HEK293 (cell line): ENCODE results near the gene FRMD4A.

Experiments used
- CTCF ChIA-PET: fragments of 350-600 bp; formaldehyde crosslinking; extraction: SDS; loops from one replicate; lab custom pipeline; 2021; ENCODE audit warnings: antibody characterized with exemption; lab: Yijun Ruan, JAX
- POLR2A ChIA-PET: fragments of 300-600 bp; formaldehyde crosslinking; extraction: SDS; loops from one replicate; lab custom pipeline; 2020; ENCODE audit warnings: antibody characterized with exemption, inconsistent platforms; lab: Yijun Ruan, JAX
- H3K27ac ChIP-seq: fragments of 200-500 bp; sonication (Bioruptor generic); 2 replicates; pipeline ENCODE4 v1.5.1; 2014; ENCODE audit warnings: low read depth, low read length, control low read depth, inconsistent platforms; ENCODE audit errors: extremely low read depth
- H3K36me3 ChIP-seq, 2 experiments: fragments of 200-500 bp in 1 of 2; sonication (Bioruptor generic) in 1 of 2; 1 replicate in 1 of 2; 2 replicates in 1 of 2; pipeline ENCODE4 v1.5.1; 2014 to 2017; ENCODE audit warnings: inconsistent platforms in 2 of 2, low read length in 2 of 2; ENCODE audit not compliant: control insufficient read depth in 2 of 2, insufficient read depth in 1 of 2
- H3K4me1 ChIP-seq: fragments of 200-500 bp; sonication (Bioruptor generic); 2 replicates; pipeline ENCODE4 v1.5.1; 2014; ENCODE audit warnings: mild to moderate bottlenecking, low read length, inconsistent platforms; ENCODE audit not compliant: control insufficient read depth, insufficient read depth
- H3K4me3 ChIP-seq: 2 replicates; pipeline ENCODE4 v1.5.1; 2011; ENCODE audit warnings: low read depth, mild to moderate bottlenecking, control low read depth, low read length, moderate library complexity
- H3K9me3 ChIP-seq: fragments of 200-500 bp; sonication (Bioruptor generic); 2 replicates; pipeline ENCODE4 v1.5.1; 2014; ENCODE audit warnings: low read depth, low read length, inconsistent platforms; ENCODE audit not compliant: control insufficient read depth, insufficient read depth
- ATF2 ChIP-seq: fragments of 450-650 bp; formaldehyde crosslinking; IDR thresholded peaks from 2 replicates; pipeline ENCODE4 v1.5.1; 2016; ENCODE audit warnings: missing biosample characterization, missing genetic modification characterization, low read depth
- BCL11B ChIP-seq: fragments of 450-650 bp; formaldehyde crosslinking; IDR thresholded peaks from 2 replicates; pipeline ENCODE4 v1.5.1; 2016; ENCODE audit warnings: low read depth, missing biosample characterization, missing genetic modification characterization
- HOXD13 ChIP-seq: sonication (generic); formaldehyde crosslinking; IDR thresholded peaks from 2 replicates; pipeline ENCODE4 v1.8.0; 2022; ENCODE audit warnings: missing genetic modification reagents, borderline replicate concordance
- KLF7 ChIP-seq: fragments of 450-650 bp; formaldehyde crosslinking; IDR thresholded peaks from 2 replicates; pipeline ENCODE4 v1.5.1; 2016; ENCODE audit warnings: missing biosample characterization, missing genetic modification characterization, borderline replicate concordance
- PRDM1 ChIP-seq: fragments of 450-650 bp; formaldehyde crosslinking; IDR thresholded peaks from 2 replicates; pipeline ENCODE4; 2016; ENCODE audit warnings: missing biosample characterization, missing genetic modification characterization
- PRDM4 ChIP-seq: fragments of 450-650 bp; formaldehyde crosslinking; IDR thresholded peaks from 2 replicates; pipeline ENCODE4 v1.5.1; 2017; ENCODE audit warnings: missing biosample characterization, missing genetic modification characterization
- SALL2 ChIP-seq: fragments of 450-650 bp; formaldehyde crosslinking; IDR thresholded peaks from 2 replicates; pipeline ENCODE4 v1.5.0; 2017; ENCODE audit warnings: missing biosample characterization, mild to moderate bottlenecking, missing genetic modification characterization, borderline replicate concordance
- TRIM28 ChIP-seq: IDR thresholded peaks from 2 replicates; pipeline ENCODE4 v1.6.1; 2011; ENCODE audit warnings: low read length, control low read depth, borderline replicate concordance
- ZBTB21 ChIP-seq: fragments of 450-650 bp; formaldehyde crosslinking; IDR thresholded peaks from 2 replicates; pipeline ENCODE4 v1.5.1; 2017; ENCODE audit warnings: missing biosample characterization, missing genetic modification characterization
- ZIC2 ChIP-seq: fragments of 450-650 bp; formaldehyde crosslinking; IDR thresholded peaks from 2 replicates; pipeline ENCODE4 v1.5.1; 2016; ENCODE audit warnings: missing biosample characterization, missing genetic modification characterization
- ZNF112 ChIP-seq: fragments of 450-650 bp; formaldehyde crosslinking; IDR thresholded peaks from 2 replicates; pipeline ENCODE4 v1.5.0; 2017; ENCODE audit warnings: missing biosample characterization, missing genetic modification characterization
- ZNF138 ChIP-seq: fragments of 450-650 bp; formaldehyde crosslinking; IDR thresholded peaks from 2 replicates; pipeline ENCODE4 v1.5.1; 2016; ENCODE audit warnings: missing biosample characterization, missing genetic modification characterization, borderline replicate concordance
- ZNF184 ChIP-seq: fragments of 450-650 bp; IDR thresholded peaks from 2 replicates; pipeline ENCODE4 v1.5.1; 2018; ENCODE audit warnings: missing biosample characterization, mild to moderate bottlenecking, missing genetic modification characterization
- ZNF311 ChIP-seq: fragments of 450-650 bp; formaldehyde crosslinking; IDR thresholded peaks from 2 replicates; pipeline ENCODE4 v1.5.1; 2017; ENCODE audit warnings: missing biosample characterization, missing genetic modification characterization, borderline replicate concordance
- ZNF335 ChIP-seq: fragments of 450-650 bp; formaldehyde crosslinking; conservative IDR thresholded peaks from 2 replicates; pipeline ENCODE4 v1.5.1; 2016; ENCODE audit warnings: missing biosample characterization, missing genetic modification characterization
- ZNF350 ChIP-seq: fragments of 450-650 bp; formaldehyde crosslinking; IDR thresholded peaks from 2 replicates; pipeline ENCODE4 v1.5.0; 2017; ENCODE audit warnings: missing biosample characterization, mild to moderate bottlenecking, missing genetic modification characterization
- ZNF366 ChIP-seq: fragments of 450-650 bp; formaldehyde crosslinking; conservative IDR thresholded peaks from 2 replicates; pipeline ENCODE4 v1.5.1; 2016; ENCODE audit warnings: missing biosample characterization, missing genetic modification characterization
- ZNF416 ChIP-seq: fragments of 450-650 bp; formaldehyde crosslinking; IDR thresholded peaks from 2 replicates; pipeline ENCODE4 v1.5.1; 2016; ENCODE audit warnings: missing biosample characterization, missing genetic modification characterization
- ZNF510 ChIP-seq: fragments of 450-650 bp; formaldehyde crosslinking; IDR thresholded peaks from 2 replicates; pipeline ENCODE4 v1.5.1; 2018; ENCODE audit warnings: mild to moderate bottlenecking, missing genetic modification characterization, missing biosample characterization; ENCODE audit not compliant: insufficient replicate concordance
- ZNF514 ChIP-seq: fragments of 450-650 bp; formaldehyde crosslinking; IDR thresholded peaks from 2 replicates; pipeline ENCODE4 v1.5.1; 2016; ENCODE audit warnings: missing biosample characterization, missing genetic modification characterization
- ZNF768 ChIP-seq: fragments of 450-650 bp; formaldehyde crosslinking; IDR thresholded peaks from 2 replicates; pipeline ENCODE4 v1.5.1; 2018; ENCODE audit warnings: missing biosample characterization, mild to moderate bottlenecking, missing genetic modification characterization
- ZSCAN5A ChIP-seq: fragments of 450-650 bp; formaldehyde crosslinking; IDR thresholded peaks from 2 replicates; pipeline ENCODE4 v1.5.1; 2016; ENCODE audit warnings: missing biosample characterization, missing genetic modification characterization
- TF ChIP-seq, protein P1 (sequence below): fragments of 450-650 bp; formaldehyde crosslinking; IDR thresholded peaks from 2 replicates; pipeline ENCODE4 v1.5.1; 2016; ENCODE audit warnings: missing biosample characterization, missing genetic modification characterization

Gene FRMD4A

DNA sequence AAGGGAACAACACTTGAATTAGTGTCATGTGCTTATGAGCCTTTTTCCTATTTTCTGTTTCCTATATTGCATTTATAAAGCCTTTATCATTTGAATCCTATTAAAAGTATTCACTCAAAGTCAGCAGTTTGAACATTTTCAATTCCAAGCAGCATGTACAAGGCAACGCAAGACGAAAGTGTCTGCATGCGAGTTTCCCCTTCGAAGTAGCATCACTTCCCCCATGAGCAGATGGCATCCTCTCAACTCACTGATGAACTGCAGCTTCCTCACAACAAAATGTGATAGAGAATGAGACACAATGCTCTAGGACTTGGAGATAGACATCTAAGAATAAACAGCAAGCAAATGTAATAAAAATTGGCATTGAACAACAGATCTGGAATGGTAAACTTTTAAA is 473.3 kb downstream of the FRMD4A start:
- Histone ChIP-seq H3K27ac (no peak overlapping the region), H3K36me3 (no peaks in the 10 kb centered on the region), H3K4me1 (no peaks in the 10 kb centered on the region), H3K9me3 (no peaks in the 10 kb centered on the region), H3K4me3 (no peak overlapping the region)
- POLR2A ChIA-PET, result no interaction called here
- TF ChIP-seq ZIC2 (tag by site-specific recombination) (no peak), ZNF311 (tag by site-specific recombination) (no peak), ZNF184 (tag by site-specific recombination) (no peak), ZNF112 (tag by site-specific recombination) (no peak), SALL2 (tag by site-specific recombination) (no peak), ZSCAN5A (tag by site-specific recombination) (no peak), ZBTB21 (tag by site-specific recombination) (no peak), ZNF514 (tag by site-specific recombination) (no peak), ZNF768 (tag by site-specific recombination) (no peak), PRDM1 (no peak), PRDM4 (tag by site-specific recombination) (no peak), ZNF350 (tag by site-specific recombination) (no peak), ZNF416 (no peak), ZNF366 (tag by site-specific recombination) (no peak), ZNF335 (tag by site-specific recombination) (no peak)
- TF ChIP-seq, protein P1, sequence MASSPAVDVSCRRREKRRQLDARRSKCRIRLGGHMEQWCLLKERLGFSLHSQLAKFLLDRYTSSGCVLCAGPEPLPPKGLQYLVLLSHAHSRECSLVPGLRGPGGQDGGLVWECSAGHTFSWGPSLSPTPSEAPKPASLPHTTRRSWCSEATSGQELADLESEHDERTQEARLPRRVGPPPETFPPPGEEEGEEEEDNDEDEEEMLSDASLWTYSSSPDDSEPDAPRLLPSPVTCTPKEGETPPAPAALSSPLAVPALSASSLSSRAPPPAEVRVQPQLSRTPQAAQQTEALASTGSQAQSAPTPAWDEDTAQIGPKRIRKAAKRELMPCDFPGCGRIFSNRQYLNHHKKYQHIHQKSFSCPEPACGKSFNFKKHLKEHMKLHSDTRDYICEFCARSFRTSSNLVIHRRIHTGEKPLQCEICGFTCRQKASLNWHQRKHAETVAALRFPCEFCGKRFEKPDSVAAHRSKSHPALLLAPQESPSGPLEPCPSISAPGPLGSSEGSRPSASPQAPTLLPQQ (tag by site-specific recombination), result no peak
- CTCF ChIA-PET, result no interaction called here

DNA sequence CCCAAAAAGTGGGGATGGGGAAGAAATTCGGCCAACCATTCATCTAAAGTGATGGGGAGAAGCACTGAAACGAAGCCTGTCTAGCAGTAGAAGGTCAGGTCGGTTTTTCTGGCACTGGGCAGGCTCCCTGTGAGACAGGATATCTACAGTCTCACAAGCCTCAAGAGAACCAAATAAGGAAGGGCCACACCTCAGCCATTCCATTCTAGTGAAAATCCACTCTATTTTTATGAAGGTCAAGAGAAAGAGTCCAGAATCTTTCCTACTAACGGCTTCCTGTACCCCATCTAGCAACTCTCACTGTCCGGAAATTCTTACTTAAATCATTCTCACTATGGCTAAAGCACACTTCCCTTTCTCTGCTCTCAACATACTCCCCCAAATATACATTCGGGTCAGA is 476.9 kb downstream of the FRMD4A start:
- Histone ChIP-seq H3K9me3 (no peaks in the 10 kb centered on the region), H3K4me1 (no peaks in the 10 kb centered on the region), H3K27ac (no peak overlapping the region), H3K4me3 (no peak overlapping the region), H3K36me3 (no peaks in the 10 kb centered on the region)
- TF ChIP-seq ZNF138 (tag by site-specific recombination), result no peak
- no peak for TF ChIP-seq KLF7
- no peak for TF ChIP-seq ZNF510
- no peak for TF ChIP-seq ZNF184 (tag by site-specific recombination)
- POLR2A ChIA-PET, result no interaction called here
- CTCF ChIA-PET, result no interaction called here

- H3K4me3 ChIP-seq, result no peak overlapping the region
- no peaks in the 10 kb centered on the region for H3K4me1 ChIP-seq
- TF ChIP-seq HOXD13 (CRISPR knock-in tag), result no peak
- TF ChIP-seq TRIM28, result no peak
- TF ChIP-seq BCL11B (tag by site-specific recombination), result no peak
- TF ChIP-seq ATF2, result no peak
- H3K27ac ChIP-seq, result no peak overlapping the region
- no peaks in the 10 kb centered on the region for H3K9me3 ChIP-seq
- H3K36me3 ChIP-seq, result no peaks in the 10 kb centered on the region
- ChIA-PET POLR2A (no interaction called here), CTCF (no interaction called here)
Observed at GRCh38 chr10:13852872-13853271, 477.9 kb downstream of the FRMD4A start.
